Lower leg skin (tissue), 3 donors: ENCODE measurements around the gene HMCN2.

Experiments
- POLR2A ChIP-seq, 2 donors: fragments of 450-650 bp; IDR thresholded peaks; one replicate each; pipeline ENCODE4 v1.6.1; 2016 to 2017; ENCODE audit warnings: antibody characterized with exemption in 2 of 2, mild to moderate bottlenecking in 1 of 2, moderate library complexity in 1 of 2
- TF ChIP-seq, protein P1 (sequence below), 3 donors: fragments of 450-650 bp; IDR thresholded peaks; one replicate each; pipeline ENCODE4 v1.5.1; 2016; ENCODE audit warnings: antibody characterized with exemption in 3 of 3, mild to moderate bottlenecking in 3 of 3, moderate library complexity in 2 of 3

GRCh38 chr9:130454812-130455325 lies 189.3 kb downstream of the HMCN2 start:
- TF ChIP-seq, protein P1, sequence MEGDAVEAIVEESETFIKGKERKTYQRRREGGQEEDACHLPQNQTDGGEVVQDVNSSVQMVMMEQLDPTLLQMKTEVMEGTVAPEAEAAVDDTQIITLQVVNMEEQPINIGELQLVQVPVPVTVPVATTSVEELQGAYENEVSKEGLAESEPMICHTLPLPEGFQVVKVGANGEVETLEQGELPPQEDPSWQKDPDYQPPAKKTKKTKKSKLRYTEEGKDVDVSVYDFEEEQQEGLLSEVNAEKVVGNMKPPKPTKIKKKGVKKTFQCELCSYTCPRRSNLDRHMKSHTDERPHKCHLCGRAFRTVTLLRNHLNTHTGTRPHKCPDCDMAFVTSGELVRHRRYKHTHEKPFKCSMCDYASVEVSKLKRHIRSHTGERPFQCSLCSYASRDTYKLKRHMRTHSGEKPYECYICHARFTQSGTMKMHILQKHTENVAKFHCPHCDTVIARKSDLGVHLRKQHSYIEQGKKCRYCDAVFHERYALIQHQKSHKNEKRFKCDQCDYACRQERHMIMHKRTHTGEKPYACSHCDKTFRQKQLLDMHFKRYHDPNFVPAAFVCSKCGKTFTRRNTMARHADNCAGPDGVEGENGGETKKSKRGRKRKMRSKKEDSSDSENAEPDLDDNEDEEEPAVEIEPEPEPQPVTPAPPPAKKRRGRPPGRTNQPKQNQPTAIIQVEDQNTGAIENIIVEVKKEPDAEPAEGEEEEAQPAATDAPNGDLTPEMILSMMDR (IDR thresholded peaks at IDR 0.05) = no peak
- no peak for TF ChIP-seq POLR2A (IDR thresholded peaks at IDR 0.05)
